Measurements from ENCODE around the gene CPEB2.
"Not testable (repeated sequence)": the region's sequence is repeated elsewhere in the genome, so short reads cannot be mapped to it uniquely, and the experiment has no call there.

The CPEB2 gene

GRCh38 chr4:15060213-15060612 lies 57.9 kb downstream of the CPEB2 start:
- DNase-seq: no peak

GRCh38 chr4:15063341-15063740 lies 61.1 kb downstream of the CPEB2 start:
- no peak for DNase-seq

- no peak for DNase-seq
Measured at GRCh38 chr4:15065516-15065915, 63.2 kb downstream of the CPEB2 start.

GRCh38 chr4:15066140-15066539 lies 63.9 kb downstream of the CPEB2 start:
- DNase-seq: no peak

- DNase-seq: no peak
Measured at GRCh38 chr4:15068298-15068697, 66.0 kb downstream of the CPEB2 start.

- DNase-seq: no peak
Measured at GRCh38 chr4:15075875-15076274, 73.6 kb downstream of the CPEB2 start.

GRCh38 chr4:15077969-15078368 lies 75.7 kb downstream of the CPEB2 start:
- DNase-seq: no peak

- no peak for DNase-seq
Measured at GRCh38 chr4:15078682-15079642, 76.7 kb downstream of the CPEB2 start.

- DNase-seq: no peak
Measured at GRCh38 chr4:15084780-15085179, 82.5 kb downstream of the CPEB2 start.

GRCh38 chr4:15085762-15086161 lies 83.5 kb downstream of the CPEB2 start:
- not testable (repeated sequence) for DNase-seq

GRCh38 chr4:15086259-15086658 lies 84.0 kb downstream of the CPEB2 start:
- DNase-seq: not testable (repeated sequence)

GRCh38 chr4:15088394-15089035 lies 86.2 kb downstream of the CPEB2 start:
- no peak for DNase-seq

- no peak for DNase-seq
Measured at GRCh38 chr4:15089979-15090378, 87.7 kb downstream of the CPEB2 start.

- DNase-seq: no peak
Measured at GRCh38 chr4:15100380-15100779, 98.1 kb downstream of the CPEB2 start.

GRCh38 chr4:15100994-15101695 lies 98.9 kb downstream of the CPEB2 start:
- DNase-seq: peak; percentile 57

GRCh38 chr4:15104825-15105224 lies 102.5 kb downstream of the CPEB2 start:
- no peak for DNase-seq

- no peak for DNase-seq
Measured at GRCh38 chr4:15106399-15106798, 104.1 kb downstream of the CPEB2 start.

- DNase-seq: no peak
Measured at GRCh38 chr4:15109600-15109999, 107.3 kb downstream of the CPEB2 start.

GRCh38 chr4:15110120-15110571 lies 107.9 kb downstream of the CPEB2 start:
- DNase-seq: no peak

GRCh38 chr4:15116509-15117079 lies 114.3 kb downstream of the CPEB2 start:
- DNase-seq: no peak

GRCh38 chr4:15117270-15117946 lies 115.1 kb downstream of the CPEB2 start:
- peak; percentile 11 for DNase-seq

GRCh38 chr4:15118292-15118691 lies 116.0 kb downstream of the CPEB2 start:
- peak; percentile 9 for DNase-seq

Measured in fibroblast of skin of back (primary cell).